Psoas muscle (tissue), 8 donors: ENCODE results near the gene CTDSP1. TPM values are rescaled to one million over a fixed set of nuclear protein-coding genes. Genes with fewer than 3 reads are reported as not detected.

Source experiments
- ATAC-seq, 4 donors: fragments of 200-7000 bp; cut with Tn5 transposase; one replicate each; pipeline ENCODE4 v1.9.1; 2020; ENCODE audit warnings: moderate library complexity in 3 of 4, mild to moderate bottlenecking in 2 of 4
- DNase-seq, 2 donors: peaks; one replicate each; pipeline ENCODE4 v3.0.0-alpha.2; 2020
- H3K27ac ChIP-seq: fragments of 200-600 bp; one replicate; pipeline ENCODE4 v1.8.0; 2022
- H3K27me3 ChIP-seq, 3 donors: fragments of 200-600 bp in 1 of 3; one replicate each; pipeline versions ENCODE4 v1.6.1 to v1.8.0; 2013 to 2022; ENCODE audit warnings: low read length in 2 of 3, mild to moderate bottlenecking in 2 of 3, moderate library complexity in 1 of 3; ENCODE audit not compliant: insufficient read depth in 3 of 3
- H3K36me3 ChIP-seq, 2 donors: fragments of 200-600 bp in 1 of 2; one replicate each; pipeline versions ENCODE4 v1.6.1 to v1.8.0; 2013 to 2022; ENCODE audit warnings: low read depth in 1 of 2, mild to moderate bottlenecking in 1 of 2, moderate library complexity in 1 of 2; ENCODE audit not compliant: insufficient read depth in 1 of 2
- H3K4me1 ChIP-seq: fragments of 200-600 bp; one replicate; pipeline ENCODE4 v1.8.0; 2022
- H3K4me3 ChIP-seq: fragments of 200-600 bp; one replicate; pipeline ENCODE4 v1.8.0; 2022; ENCODE audit warnings: mild to moderate bottlenecking
- H3K9me3 ChIP-seq: fragments of 200-600 bp; one replicate; pipeline ENCODE4 v1.8.0; 2022
- CTCF ChIP-seq: fragments of 200-600 bp; IDR thresholded peaks from one replicate; pipeline ENCODE4 v1.8.0; 2022; ENCODE audit warnings: antibody characterized with exemption
- WGBS, 3 donors: extraction: QIAGEN DNeasy Blood & Tissue Kit; methylation state at CpG; one replicate each; pipeline versions ENCODE4 v1.1.6 to v1.1.7; 2013; 5-methylcytosine and 5-hydroxymethylcytosine counted together
- intact Hi-C, 2 donors: fragments of 100-400 bp; cut with DNase I; formaldehyde crosslinking; loops; one replicate each; pipeline versions ENCODE4 v1.11.0 to v1.14.2; 2022
- polyA plus RNA-seq, 3 donors: library from polyadenylated mRNA; stranded (reverse); fragments of 200-250 nt; gene quantifications; one replicate each; pipeline ENCODE4 v1.2.3, GENCODE V29; 2013
- total RNA-seq, 4 donors: library from RNA; stranded (reverse); fragmentation: NEBNext Ultra II Directional in 2 of 4; extraction: Animal tissue kit (Norgen Biotek cat#: 25700) in 2 of 4; gene quantifications; one replicate each; pipeline versions ENCODE4 v1.2.1 to v1.2.4, GENCODE V29; 2021 to 2023
- donor health status: healthy with polysubstance abuse.
- donor health status: DM: no; HTN: no; CAD: no; lungs with moderate emphysema.
- donor health status: Bipolar disorder and iron deficiency.
- donor health status: healthy.
- donor health status: DM: yes; HTN: yes; CAD: no.
- donor health status: DM: no; HTN: no; CAD: no.
- donor health status: DM: no; HTN: no; CAD: no.
- donor health status: DM: yes; HTN: yes; CAD: no.

The CTDSP1 gene
- total and polyA plus RNA-seq, 7 donors = 55.6 to 73.0 (median 61.9) TPM

GRCh38 chr2:218438596-218438995 is 38.9 kb downstream of the CTDSP1 start:
- no peaks in the 10 kb centered on the region for H3K4me1 ChIP-seq
- no peak overlapping the region for H3K27ac ChIP-seq
- no peak overlapping the region for H3K4me3 ChIP-seq
- DNase-seq = peak in 1 of 2 donors; percentile 42
- no peaks in the 10 kb centered on the region for H3K36me3 ChIP-seq
- no peaks in the 10 kb centered on the region for H3K27me3 ChIP-seq
- intact Hi-C loops = no loop called here
- TF ChIP-seq CTCF = no peak
- WGBS, 3 donors = 47 to 52% (median 50%) methylated on average over 4 of the region's 4 CpGs
- H3K9me3 ChIP-seq = no peaks in the 10 kb centered on the region
- no peak for ATAC-seq

- TF ChIP-seq CTCF = no peak
- H3K27me3 ChIP-seq = no peaks in the 10 kb centered on the region
- no peaks in the 10 kb centered on the region for H3K4me1 ChIP-seq
- DNase-seq (no peak), ATAC-seq (no peak)
- peaks cover 0 to 17% of the 10 kb centered on the region in 2 donors for H3K36me3 ChIP-seq
- H3K4me3 ChIP-seq = no peak overlapping the region
- H3K9me3 ChIP-seq = no peaks in the 10 kb centered on the region
- intact Hi-C loops = no loop called here
- no peak overlapping the region for H3K27ac ChIP-seq
- WGBS, 3 donors = 97 to 99% (median 98%) methylated on average over 7 of the region's 7 CpGs
These were observed 45.2 kb downstream of the CTDSP1 start for GRCh38 chr2:218444692-218445357.

GRCh38 chr2:218445602-218446001 is 45.9 kb downstream of the CTDSP1 start:
- peaks cover 0 to 21% of the 10 kb centered on the region in 2 donors for H3K36me3 ChIP-seq
- H3K4me3 ChIP-seq = no peak overlapping the region
- no peaks in the 10 kb centered on the region for H3K9me3 ChIP-seq
- no peak overlapping the region for H3K27ac ChIP-seq
- intact Hi-C loops = no loop called here
- DNase-seq (no peak), ATAC-seq (no peak)
- H3K4me1 ChIP-seq = no peaks in the 10 kb centered on the region
- H3K27me3 ChIP-seq = no peaks in the 10 kb centered on the region
- no peak for TF ChIP-seq CTCF

- no peak overlapping the region for H3K4me3 ChIP-seq
- 91 to 100% (median 98%) methylated on average over 6 of the region's 6 CpGs for WGBS, 3 donors
- no peaks in the 10 kb centered on the region for H3K9me3 ChIP-seq
- no peak overlapping the region for H3K27ac ChIP-seq
- no peaks in the 10 kb centered on the region for H3K27me3 ChIP-seq
- intact Hi-C loops = no loop called here
- TF ChIP-seq CTCF = no peak
- DNase-seq (no peak), ATAC-seq (no peak)
- H3K4me1 ChIP-seq = no peaks in the 10 kb centered on the region
- H3K36me3 ChIP-seq = peaks cover 0 to 21% of the 10 kb centered on the region in 2 donors
These were observed 46.9 kb downstream of the CTDSP1 start for GRCh38 chr2:218446547-218446946.

- no peak overlapping the region for H3K4me3 ChIP-seq
- TF ChIP-seq CTCF = no peak
- H3K27ac ChIP-seq = no peak overlapping the region
- WGBS, 3 donors = 98 to 100% (median 98%) methylated on average over 2 of the region's 2 CpGs
- no peak for ATAC-seq
- no peak for DNase-seq
- intact Hi-C loops = no loop called here
- no peaks in the 10 kb centered on the region for H3K4me1 ChIP-seq
- H3K27me3 ChIP-seq = no peaks in the 10 kb centered on the region
- peaks cover 0 to 25% of the 10 kb centered on the region in 2 donors for H3K36me3 ChIP-seq
- H3K9me3 ChIP-seq = no peaks in the 10 kb centered on the region
These were observed 47.4 kb downstream of the CTDSP1 start for GRCh38 chr2:218447072-218447471.
